AG09309 (cell line): ENCODE data around the gene S100A10.

Experiments
- DNase-seq: peaks from one replicate; pipeline ENCODE4 v3.0.0-alpha.2; 2010; ENCODE audit warnings: low read depth
- H3K4me3 ChIP-seq: 2 replicates; pipeline ENCODE4 v1.5.1; 2011; ENCODE audit warnings: mild to moderate bottlenecking, low read depth, low read length, moderate library complexity; ENCODE audit not compliant: control insufficient read depth
- CTCF ChIP-seq: IDR thresholded peaks from 2 replicates; pipeline ENCODE4 v1.5.1; 2011; ENCODE audit warnings: mild to moderate bottlenecking, low read depth, low read length, inconsistent platforms; ENCODE audit not compliant: insufficient read depth, control insufficient read depth; ENCODE audit errors: missing control alignments

Gene S100A10

GRCh38 chr1:151976015-151976343 lies 17.7 kb downstream of the S100A10 start:
- H3K4me3 ChIP-seq = no peak overlapping the region
- TF ChIP-seq CTCF = no peak
- no peak for DNase-seq

GRCh38 chr1:151975311-151976014 lies 18.2 kb downstream of the S100A10 start:
- no peak overlapping the region for H3K4me3 ChIP-seq
- DNase-seq = no peak
- no peak for TF ChIP-seq CTCF

GRCh38 chr1:151972542-151973248 lies 21.0 kb downstream of the S100A10 start:
- DNase-seq = no peak
- no peak for TF ChIP-seq CTCF
- H3K4me3 ChIP-seq = no peak overlapping the region

- no peak overlapping the region for H3K4me3 ChIP-seq
- DNase-seq = no peak
- no peak for TF ChIP-seq CTCF
These were observed 23.0 kb downstream of the S100A10 start for GRCh38 chr1:151970626-151971025.

- no peak for TF ChIP-seq CTCF
These were observed 23.5 kb downstream of the S100A10 start for GRCh38 chr1:151970128-151970527.

GRCh38 chr1:151968791-151969399 lies 24.8 kb downstream of the S100A10 start:
- TF ChIP-seq CTCF = no peak
- DNase-seq = no peak
- no peak overlapping the region for H3K4me3 ChIP-seq

More at GRCh38 chr1:151970128-151970527, 23.5 kb downstream of the S100A10 start:
- no peak for DNase-seq
- H3K4me3 ChIP-seq = no peak overlapping the region
